Measurements from ENCODE around the gene PARP2. TPM values are rescaled to one million over a fixed set of nuclear protein-coding genes. Genes with fewer than 3 reads are reported as not detected.

Gene PARP2
- total RNA-seq, 1 experiment from 2014 or later: 25.0 TPM

Small RNA genes within 50 kb of the gene (small RNA-seq; reads per million reads assigned to genes)
- gene SNORA79B: not detected
- 235 reads per million, percentile 99 among the genes with 10 or more reads in this experiment for gene SNORD126

Other genes starting within 250 kb of the PARP2 start
- gene OR4K17, start 232.9 kb upstream of the PARP2 start, total RNA-seq (2014; rRNA removed; shearing (Covaris generic); ENCODE audit: low replicate concordance): not detected in 2 replicates
- not detected in 2 replicates for gene OR4N5, start 204.8 kb upstream of the PARP2 start, total RNA-seq (2014; rRNA removed; shearing (Covaris generic); ENCODE audit: low replicate concordance)
- not detected in 2 replicates for gene OR11G2, start 152.7 kb upstream of the PARP2 start, total RNA-seq (2014; rRNA removed; shearing (Covaris generic); ENCODE audit: low replicate concordance)
- gene OR11H6, start 119.9 kb upstream of the PARP2 start, total RNA-seq (2014; rRNA removed; shearing (Covaris generic); ENCODE audit: low replicate concordance): not detected in 2 replicates
- not detected in 2 replicates for gene OR11H7, start 114.7 kb upstream of the PARP2 start, total RNA-seq (2014; rRNA removed; shearing (Covaris generic); ENCODE audit: low replicate concordance)
- not detected in 2 replicates for gene OR11H4, start 104.3 kb upstream of the PARP2 start, total RNA-seq (2014; rRNA removed; shearing (Covaris generic); ENCODE audit: low replicate concordance)
- 24.6 and 28.0 TPM in 2 replicates for gene TTC5, start 37.7 kb upstream of the PARP2 start, total RNA-seq (2014; rRNA removed; shearing (Covaris generic); ENCODE audit: low replicate concordance)
- gene CCNB1IP1, start 10.4 kb upstream of the PARP2 start, total RNA-seq (2014; rRNA removed; shearing (Covaris generic); ENCODE audit: low replicate concordance): 103 and 127 TPM in 2 replicates
- 23.0 and 23.1 TPM in 2 replicates for gene TEP1, start 69.9 kb downstream of the PARP2 start, total RNA-seq (2014; rRNA removed; shearing (Covaris generic); ENCODE audit: low replicate concordance)
- gene KLHL33, start 92.5 kb downstream of the PARP2 start, total RNA-seq (2014; rRNA removed; shearing (Covaris generic); ENCODE audit: low replicate concordance): not detected in 2 replicates
- gene OSGEP, start 111.2 kb downstream of the PARP2 start, total RNA-seq (2014; rRNA removed; shearing (Covaris generic); ENCODE audit: low replicate concordance): 63.0 and 84.1 TPM in 2 replicates
- gene APEX1, start 111.6 kb downstream of the PARP2 start, total RNA-seq (2014; rRNA removed; shearing (Covaris generic); ENCODE audit: low replicate concordance): 97.8 and 118 TPM in 2 replicates
- 29.4 and 45.2 TPM in 2 replicates for gene PIP4P1, start 117.8 kb downstream of the PARP2 start, total RNA-seq (2014; rRNA removed; shearing (Covaris generic); ENCODE audit: low replicate concordance)
- 104 and 138 TPM in 2 replicates for gene PNP, start 125.8 kb downstream of the PARP2 start, total RNA-seq (2014; rRNA removed; shearing (Covaris generic); ENCODE audit: low replicate concordance)
- gene RNASE10, start 161.9 kb downstream of the PARP2 start, total RNA-seq (2014; rRNA removed; shearing (Covaris generic); ENCODE audit: low replicate concordance): not detected in 2 replicates
- not detected in 2 replicates for gene RNASE9, start 217.4 kb downstream of the PARP2 start, total RNA-seq (2014; rRNA removed; shearing (Covaris generic); ENCODE audit: low replicate concordance)
- gene RNASE11, start 244.4 kb downstream of the PARP2 start, total RNA-seq (2014; rRNA removed; shearing (Covaris generic); ENCODE audit: low replicate concordance): not detected in 2 replicates
- not detected in 2 replicates for gene RNASE12, start 247.7 kb downstream of the PARP2 start, total RNA-seq (2014; rRNA removed; shearing (Covaris generic); ENCODE audit: low replicate concordance)

Measured in Karpas-422 (cell line).